Nephron progenitor cell (in vitro differentiated cells): Measurements from ENCODE around the gene NDUFV1.
A peak's percentile ranks its signal among the peaks of the same experiment; 100 is the strongest.
"Not testable (repeated sequence)": the region's sequence is repeated elsewhere in the genome, so short reads cannot be mapped to it uniquely, and the experiment has no call there.

Experiments used
- DNase-seq: peaks from one replicate; pipeline ENCODE4 v3.0.0; 2021
- H3K27ac Mint-ChIP-seq: 2 replicates; pipeline ENCODE4 v1.8.0; 2021; ENCODE audit warnings: mild to moderate bottlenecking, moderate library complexity, mixed read lengths
- H3K27me3 Mint-ChIP-seq: 2 replicates; pipeline ENCODE4 v1.8.0; 2021; ENCODE audit warnings: mild to moderate bottlenecking, low read depth, mixed read lengths; ENCODE audit not compliant: poor library complexity
- H3K36me3 Mint-ChIP-seq: 2 replicates; pipeline ENCODE4 v1.8.0; 2021; ENCODE audit warnings: low read depth, mixed read lengths
- H3K4me1 Mint-ChIP-seq: 2 replicates; pipeline ENCODE4 v1.8.0; 2021; ENCODE audit warnings: mixed read lengths
- H3K4me3 Mint-ChIP-seq: 2 replicates; pipeline ENCODE4 v1.8.0; 2021; ENCODE audit warnings: mild to moderate bottlenecking, moderate library complexity, mixed read lengths
- H3K9me3 Mint-ChIP-seq: 2 replicates; pipeline ENCODE4 v1.8.0; 2021; ENCODE audit warnings: mild to moderate bottlenecking, moderate library complexity, mixed read lengths
- CTCF ChIP-seq: fragments of 200-600 bp; sonication (generic); IDR thresholded peaks from 2 replicates; pipeline ENCODE4 v1.5.0; 2021; ENCODE audit warnings: antibody characterized with exemption

Gene NDUFV1

GRCh38 chr11:67626131-67626833 lies 19.5 kb downstream of the NDUFV1 start:
- not testable (repeated sequence) for H3K27me3 Mint-ChIP-seq, H3K4me3 Mint-ChIP-seq, DNase-seq
- Mint-ChIP-seq H3K27ac (peak overlapping the region; percentile 93), H3K9me3 (peaks cover 12% of the 10 kb centered on the region), H3K36me3 (peaks cover 40% of the 10 kb centered on the region), H3K4me1 (peaks cover 32% of the 10 kb centered on the region)

GRCh38 chr11:67626970-67627369 lies 20.2 kb downstream of the NDUFV1 start:
- Mint-ChIP-seq H3K4me1 (peaks cover 29% of the 10 kb centered on the region), H3K36me3 (peaks cover 40% of the 10 kb centered on the region), H3K27me3 (peaks cover 5% of the 10 kb centered on the region), H3K9me3 (peaks cover 12% of the 10 kb centered on the region), H3K27ac (peak overlapping the region; percentile 93), H3K4me3 (no peak overlapping the region)
- no peak for TF ChIP-seq CTCF
- DNase-seq: no peak

GRCh38 chr11:67627441-67627811 lies 20.7 kb downstream of the NDUFV1 start:
- no peak for TF ChIP-seq CTCF
- H3K9me3 Mint-ChIP-seq: peaks cover 12% of the 10 kb centered on the region
- H3K27me3 Mint-ChIP-seq: peaks cover 1% of the 10 kb centered on the region
- no peak overlapping the region for H3K4me3 Mint-ChIP-seq
- peak overlapping the region; percentile 57 for H3K27ac Mint-ChIP-seq
- peaks cover 29% of the 10 kb centered on the region for H3K4me1 Mint-ChIP-seq
- DNase-seq: no peak
- H3K36me3 Mint-ChIP-seq: peaks cover 40% of the 10 kb centered on the region

- Mint-ChIP-seq H3K9me3 (peaks cover 12% of the 10 kb centered on the region), H3K36me3 (peaks cover 40% of the 10 kb centered on the region), H3K4me1 (peaks cover 27% of the 10 kb centered on the region), H3K27me3 (no peaks in the 10 kb centered on the region), H3K4me3 (no peak overlapping the region), H3K27ac (peak overlapping the region; percentile 57)
- no peak for DNase-seq
- no peak for TF ChIP-seq CTCF
Observed at GRCh38 chr11:67627812-67628624, 21.3 kb downstream of the NDUFV1 start.

- peaks cover 27% of the 10 kb centered on the region for H3K4me1 Mint-ChIP-seq
- no peaks in the 10 kb centered on the region for H3K27me3 Mint-ChIP-seq
- no peak overlapping the region for H3K27ac Mint-ChIP-seq
- DNase-seq: no peak
- peaks cover 35% of the 10 kb centered on the region for H3K36me3 Mint-ChIP-seq
- TF ChIP-seq CTCF: no peak
- H3K9me3 Mint-ChIP-seq: peaks cover 10% of the 10 kb centered on the region
- peak overlapping the region; percentile 66 for H3K4me3 Mint-ChIP-seq
Observed at GRCh38 chr11:67628710-67629385, 22.1 kb downstream of the NDUFV1 start.
